CD4-positive, CD25-positive, alpha-beta regulatory T cell (primary cell): ENCODE data around the gene LDLRAD3. TPM values are rescaled to one million over a fixed set of nuclear protein-coding genes. Genes with fewer than 3 reads are reported as not detected.

Source experiments
- ATAC-seq, 2 donors: fragments of 150-1000 bp; cut with Tn5 transposase; one replicate each; pipeline ENCODE4 v1.10.0; 2021; ENCODE audit warnings: low read depth in 2 of 2, moderate number of reproducible peaks in 2 of 2, moderate library complexity in 1 of 2
- DNase-seq, 3 donors: peaks; one replicate each; pipeline versions ENCODE4 v3.0.0 to v3.0.0-alpha.2; 2012 to 2022; ENCODE audit warnings: mixed read lengths in 1 of 3
- H3K27ac ChIP-seq: one replicate; pipeline ENCODE4 v1.7.0; 2013; ENCODE audit warnings: mild to moderate bottlenecking, low read length; ENCODE audit not compliant: insufficient read depth, poor library complexity, severe bottlenecking
- H3K27me3 ChIP-seq: one replicate; pipeline ENCODE4 v1.7.0; 2013; ENCODE audit warnings: low read length; ENCODE audit not compliant: control insufficient read depth, insufficient read depth
- H3K36me3 ChIP-seq: one replicate; pipeline ENCODE4 v1.7.0; 2013; ENCODE audit warnings: mild to moderate bottlenecking, low read length, moderate library complexity; ENCODE audit not compliant: control insufficient read depth, insufficient read depth
- H3K4me1 ChIP-seq: 2 replicates; pipeline ENCODE4 v1.7.0; 2013; ENCODE audit warnings: mild to moderate bottlenecking, low read length; ENCODE audit not compliant: insufficient read depth, control insufficient read depth, poor library complexity, severe bottlenecking
- H3K4me3 ChIP-seq: one replicate; pipeline ENCODE4 v1.7.0; 2013; ENCODE audit warnings: low read depth, mild to moderate bottlenecking, low read length, moderate library complexity
- H3K9me3 ChIP-seq, 2 experiments: 1 replicate in 1 of 2; 2 replicates in 1 of 2; pipeline ENCODE4 v1.7.0; 2013; ENCODE audit warnings: low read length in 2 of 2, mild to moderate bottlenecking in 1 of 2, moderate library complexity in 1 of 2; ENCODE audit not compliant: control insufficient read depth in 2 of 2
- H3K27ac Mint-ChIP-seq, 3 donors: one replicate each; pipeline ENCODE4 v1.8.0; 2020 to 2022; ENCODE audit warnings: mild to moderate bottlenecking in 3 of 3, mixed read lengths in 3 of 3, moderate library complexity in 2 of 3
- H3K27me3 Mint-ChIP-seq: one replicate; pipeline ENCODE4 v1.8.0; 2022; ENCODE audit warnings: mild to moderate bottlenecking, mixed read lengths
- H3K36me3 Mint-ChIP-seq: one replicate; pipeline ENCODE4 v1.8.0; 2020; ENCODE audit warnings: mixed read lengths
- H3K4me1 Mint-ChIP-seq, 4 donors: one replicate each; pipeline ENCODE4 v1.8.0; 2020 to 2022; ENCODE audit warnings: mixed read lengths in 4 of 4, mild to moderate bottlenecking in 1 of 4
- H3K4me3 Mint-ChIP-seq, 4 donors: one replicate each; pipeline ENCODE4 v1.8.0; 2020 to 2022; ENCODE audit warnings: mild to moderate bottlenecking in 4 of 4, mixed read lengths in 4 of 4, moderate library complexity in 3 of 4
- H3K9me3 Mint-ChIP-seq, 7 donors: one replicate each; pipeline ENCODE4 v1.8.0; 2020 to 2022; ENCODE audit warnings: mixed read lengths in 7 of 7, mild to moderate bottlenecking in 3 of 7, moderate library complexity in 2 of 7
- polyA plus RNA-seq, 4 donors: library from polyadenylated mRNA; unstranded; fragments of 300-500 nt; fragmentation: Illumina TruSeq; gene quantifications; one replicate each; pipeline ENCODE4 v1.2.3, GENCODE V29; 2021
- total RNA-seq: library from RNA; stranded (reverse); gene quantifications from one replicate; pipeline ENCODE4 v1.2.3, GENCODE V29; 2022

The LDLRAD3 gene
- total and polyA plus RNA-seq, 5 donors from 2014 or later, result 0.06 TPM; not detected in 4

GRCh38 chr11:36065436-36065835, 121.6 kb downstream of the LDLRAD3 start:
- Histone ChIP-seq H3K36me3 (no peaks in the 10 kb centered on the region), H3K4me1 (no peaks in the 10 kb centered on the region), H3K4me3 (no peak overlapping the region), H3K27ac (no peak overlapping the region), H3K27me3 (no peaks in the 10 kb centered on the region), H3K9me3 (peaks cover 0 to 3% of the 10 kb centered on the region in 2 experiments)
- ATAC-seq, result no peak
- no peak overlapping the region for H3K27ac Mint-ChIP-seq
- no peak for DNase-seq
- no peak overlapping the region for H3K4me3 Mint-ChIP-seq
- H3K27me3 Mint-ChIP-seq, result peaks cover 4% of the 10 kb centered on the region
- peaks cover 0 to 8% (median 2%) of the 10 kb centered on the region in 7 donors for H3K9me3 Mint-ChIP-seq
- no peaks in the 10 kb centered on the region for H3K4me1 Mint-ChIP-seq
- no peaks in the 10 kb centered on the region for H3K36me3 Mint-ChIP-seq

GRCh38 chr11:36066891-36067290, 123.0 kb downstream of the LDLRAD3 start:
- peaks cover 0 to 3% of the 10 kb centered on the region in 2 experiments for H3K9me3 ChIP-seq
- H3K4me1 ChIP-seq, result no peaks in the 10 kb centered on the region
- no peaks in the 10 kb centered on the region for H3K27me3 ChIP-seq
- no peaks in the 10 kb centered on the region for H3K36me3 ChIP-seq
- Mint-ChIP-seq H3K27me3 (peaks cover 4% of the 10 kb centered on the region), H3K4me1 (no peaks in the 10 kb centered on the region), H3K4me3 (no peak overlapping the region), H3K27ac (no peak overlapping the region), H3K9me3 (peaks cover 0 to 8% (median 2%) of the 10 kb centered on the region in 7 donors), H3K36me3 (no peaks in the 10 kb centered on the region)
- no peak overlapping the region for H3K27ac ChIP-seq
- no peak overlapping the region for H3K4me3 ChIP-seq
- DNase-seq (no peak), ATAC-seq (no peak)

DNA sequence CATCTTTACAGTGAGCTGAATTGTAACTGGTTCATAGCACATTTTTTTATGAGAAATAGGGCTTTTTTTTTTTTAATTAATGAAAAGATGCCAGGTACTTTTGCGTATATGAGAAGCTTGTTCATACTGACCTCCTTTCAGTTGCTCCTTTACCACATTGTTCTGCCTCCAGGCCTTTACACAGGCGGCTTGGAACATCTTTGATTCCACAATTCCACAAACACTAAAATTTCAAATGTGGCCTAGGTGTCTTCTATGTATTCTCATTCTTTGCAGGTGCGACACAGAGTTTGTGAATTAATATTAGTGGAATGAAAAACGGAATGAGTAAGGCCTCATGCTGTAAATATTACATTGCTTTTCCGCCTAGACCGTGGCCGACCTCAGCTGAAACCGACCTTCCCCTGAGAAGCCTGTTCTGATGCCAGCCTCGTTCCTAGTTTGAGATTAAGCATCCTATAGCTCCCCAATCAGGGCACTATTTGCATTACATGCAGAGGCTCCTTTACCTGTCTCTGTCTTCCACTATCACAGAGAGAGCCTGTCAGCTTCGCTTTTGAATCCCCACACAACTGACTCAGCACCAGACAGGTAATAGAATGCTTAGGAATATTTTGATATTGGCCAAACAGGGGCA, 125.8 kb downstream of the LDLRAD3 start:
- no peaks in the 10 kb centered on the region for H3K4me1 ChIP-seq
- Mint-ChIP-seq H3K4me1 (no peaks in the 10 kb centered on the region), H3K4me3 (no peak overlapping the region), H3K27me3 (peaks cover 3% of the 10 kb centered on the region), H3K9me3 (peaks cover 0 to 8% (median under 1%) of the 10 kb centered on the region in 7 donors), H3K27ac (no peak overlapping the region), H3K36me3 (no peaks in the 10 kb centered on the region)
- no peaks in the 10 kb centered on the region for H3K27me3 ChIP-seq
- peaks cover 0 to 3% of the 10 kb centered on the region in 2 experiments for H3K9me3 ChIP-seq
- no peaks in the 10 kb centered on the region for H3K36me3 ChIP-seq
- ATAC-seq (no peak), DNase-seq (no peak)
- no peak overlapping the region for H3K27ac ChIP-seq
- H3K4me3 ChIP-seq, result no peak overlapping the region

DNA sequence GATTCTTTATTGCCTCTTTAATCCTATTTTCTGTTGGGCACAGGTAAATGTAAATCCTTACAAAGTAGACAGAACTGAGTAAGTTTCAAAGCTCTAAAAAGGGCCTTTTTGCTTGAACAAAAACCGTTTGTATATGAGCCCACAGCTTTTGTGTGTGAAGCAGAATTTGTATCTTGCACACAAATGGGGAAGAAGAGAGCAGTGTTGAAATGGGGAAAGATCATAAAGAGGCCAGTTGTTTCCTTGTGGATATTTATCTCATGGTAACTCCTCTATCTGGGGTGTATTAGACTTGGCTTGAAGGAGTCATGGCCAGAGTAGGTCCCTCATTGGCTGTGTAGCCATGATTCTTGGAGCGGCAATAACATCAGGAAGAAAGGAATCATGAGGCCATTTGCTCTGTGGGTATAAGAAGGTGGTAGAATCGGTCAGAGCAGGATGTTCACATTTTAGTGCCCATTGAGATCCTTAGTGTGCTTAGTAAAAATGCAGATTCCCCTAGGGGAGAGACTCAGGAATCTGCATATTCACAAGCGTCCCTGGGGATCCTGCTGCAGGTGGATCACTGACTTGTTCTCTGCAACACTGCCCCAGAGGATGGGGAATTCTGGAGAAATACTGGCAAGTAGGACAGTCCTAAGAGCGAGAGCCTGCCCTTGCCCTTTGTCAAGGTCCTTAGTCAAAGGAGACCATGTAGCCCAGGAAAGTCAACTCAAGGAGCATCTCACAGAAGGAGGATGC, 126.5 kb downstream of the LDLRAD3 start:
- Histone ChIP-seq H3K4me1 (no peaks in the 10 kb centered on the region), H3K27me3 (no peaks in the 10 kb centered on the region), H3K9me3 (peaks cover 0 to 3% of the 10 kb centered on the region in 2 experiments), H3K27ac (no peak overlapping the region), H3K36me3 (no peaks in the 10 kb centered on the region), H3K4me3 (no peak overlapping the region)
- no peaks in the 10 kb centered on the region for H3K4me1 Mint-ChIP-seq
- H3K9me3 Mint-ChIP-seq, result peaks cover 0 to 8% (median 0%) of the 10 kb centered on the region in 7 donors
- no peak for DNase-seq
- no peak overlapping the region for H3K4me3 Mint-ChIP-seq
- no peaks in the 10 kb centered on the region for H3K27me3 Mint-ChIP-seq
- no peak overlapping the region for H3K27ac Mint-ChIP-seq
- no peaks in the 10 kb centered on the region for H3K36me3 Mint-ChIP-seq
- no peak for ATAC-seq

DNA sequence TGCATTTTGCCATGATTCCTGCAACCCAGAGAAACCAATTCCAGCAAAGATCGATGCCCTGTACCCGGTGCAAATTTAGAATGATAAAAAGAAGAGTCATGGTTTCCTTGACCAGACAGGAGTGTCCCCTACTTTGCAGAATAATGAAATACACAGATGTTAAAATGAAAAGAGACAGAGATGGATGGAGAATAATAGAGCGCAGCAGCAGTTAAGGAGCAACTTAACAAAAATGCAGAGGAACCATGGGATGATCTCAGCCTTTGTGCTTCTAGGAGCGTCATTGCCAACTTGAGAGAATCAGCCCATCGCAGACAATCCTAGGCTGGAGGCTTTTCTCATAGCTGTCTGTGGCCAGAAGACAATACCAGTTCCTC, 127.1 kb downstream of the LDLRAD3 start:
- Mint-ChIP-seq H3K27ac (no peak overlapping the region), H3K4me1 (no peaks in the 10 kb centered on the region), H3K27me3 (no peaks in the 10 kb centered on the region), H3K9me3 (peaks cover 0 to 8% (median 0%) of the 10 kb centered on the region in 7 donors), H3K4me3 (no peak overlapping the region), H3K36me3 (no peaks in the 10 kb centered on the region)
- ATAC-seq (no peak), DNase-seq (no peak)
- H3K27me3 ChIP-seq, result no peaks in the 10 kb centered on the region
- peaks cover 0 to 3% of the 10 kb centered on the region in 2 experiments for H3K9me3 ChIP-seq
- no peaks in the 10 kb centered on the region for H3K36me3 ChIP-seq
- no peak overlapping the region for H3K27ac ChIP-seq
- H3K4me1 ChIP-seq, result no peaks in the 10 kb centered on the region
- no peak overlapping the region for H3K4me3 ChIP-seq

DNA sequence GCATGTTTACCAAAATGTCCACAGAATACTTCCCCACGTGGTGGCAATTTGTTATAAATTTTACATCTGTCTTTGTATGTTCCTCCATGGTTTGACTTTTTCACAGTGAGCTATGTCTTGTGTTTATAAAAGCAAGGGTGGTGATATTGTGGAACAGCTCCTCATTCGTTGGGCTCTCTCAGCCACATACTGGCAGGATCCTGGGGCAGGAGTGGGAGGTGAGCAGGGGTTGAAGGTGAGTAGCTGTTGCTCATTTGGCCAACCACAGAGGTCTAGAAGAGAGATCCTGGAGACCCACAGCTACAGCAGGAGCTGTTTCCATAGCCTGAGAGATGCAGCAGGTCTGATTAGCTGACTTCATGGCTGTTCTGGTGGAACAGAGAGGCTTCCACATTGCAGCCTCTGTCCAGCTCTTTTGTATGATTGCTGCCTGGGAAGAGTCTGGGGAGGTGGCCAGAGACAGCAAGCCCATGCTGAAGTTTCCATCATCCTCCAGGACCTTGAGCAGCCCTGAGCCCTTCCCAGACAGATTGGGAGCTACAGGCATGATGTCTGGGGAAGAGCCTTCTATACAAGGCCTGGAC, 128.1 kb downstream of the LDLRAD3 start:
- H3K4me3 Mint-ChIP-seq, result no peak overlapping the region
- Histone ChIP-seq H3K4me1 (no peaks in the 10 kb centered on the region), H3K9me3 (no peaks in the 10 kb centered on the region), H3K27me3 (no peaks in the 10 kb centered on the region), H3K27ac (no peak overlapping the region), H3K4me3 (no peak overlapping the region), H3K36me3 (no peaks in the 10 kb centered on the region)
- no peak for ATAC-seq
- H3K36me3 Mint-ChIP-seq, result no peaks in the 10 kb centered on the region
- H3K27ac Mint-ChIP-seq, result no peak overlapping the region
- H3K9me3 Mint-ChIP-seq, result peaks cover 0 to 4% (median 0%) of the 10 kb centered on the region in 7 donors
- DNase-seq, result no peak
- H3K4me1 Mint-ChIP-seq, result no peaks in the 10 kb centered on the region
- no peaks in the 10 kb centered on the region for H3K27me3 Mint-ChIP-seq

DNA sequence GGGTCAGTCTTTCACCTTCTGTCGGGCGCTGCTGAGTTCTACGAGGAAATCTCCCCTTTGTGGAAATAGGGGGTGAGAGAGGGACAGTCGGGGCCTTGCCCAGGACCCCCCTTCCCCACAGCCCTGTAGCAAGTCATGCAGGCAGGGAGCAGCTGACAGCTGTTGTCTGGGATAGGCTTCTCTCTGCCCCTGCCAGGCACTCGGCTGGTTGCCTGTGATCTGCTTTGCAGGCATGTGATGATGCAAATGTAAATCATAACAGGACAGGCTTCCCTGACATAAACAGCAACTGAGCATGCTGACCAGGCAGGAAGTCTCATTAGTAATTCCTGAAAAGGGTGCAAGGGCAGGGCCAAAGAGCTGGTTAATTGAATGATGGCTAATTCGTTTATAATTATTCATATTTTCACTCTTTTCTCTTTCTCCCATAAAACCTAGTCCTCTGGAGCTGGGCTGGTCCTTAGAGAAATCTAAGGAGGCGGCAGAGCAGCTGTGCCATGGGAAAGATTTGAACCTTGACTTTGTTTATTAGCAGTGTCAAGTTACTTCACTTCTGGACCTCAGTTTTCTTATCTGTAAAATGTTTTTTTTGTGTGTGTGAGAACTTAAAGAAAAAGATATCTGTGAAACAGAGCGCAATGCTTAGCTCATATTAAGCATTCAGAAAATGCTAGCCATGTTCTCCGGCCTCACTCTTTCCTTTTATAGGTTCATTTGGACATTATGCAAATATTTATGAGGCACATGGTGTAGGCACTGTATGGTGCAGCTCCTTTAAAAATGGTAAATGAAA, 129.7 kb downstream of the LDLRAD3 start:
- H3K4me3 Mint-ChIP-seq, result no peak overlapping the region
- Histone ChIP-seq H3K4me3 (no peak overlapping the region), H3K9me3 (no peaks in the 10 kb centered on the region), H3K36me3 (no peaks in the 10 kb centered on the region), H3K27me3 (no peaks in the 10 kb centered on the region), H3K27ac (no peak overlapping the region), H3K4me1 (no peaks in the 10 kb centered on the region)
- H3K27me3 Mint-ChIP-seq, result no peaks in the 10 kb centered on the region
- no peaks in the 10 kb centered on the region for H3K36me3 Mint-ChIP-seq
- no peaks in the 10 kb centered on the region for H3K4me1 Mint-ChIP-seq
- DNase-seq, result no peak
- ATAC-seq, result no peak
- no peak overlapping the region for H3K27ac Mint-ChIP-seq
- no peaks in the 10 kb centered on the region for H3K9me3 Mint-ChIP-seq
